GM18502 (cell line): ENCODE results near the gene GH1.
A peak's percentile ranks its signal among the peaks of the same experiment; 100 is the strongest.
"Not testable (repeated sequence)": the region's sequence is repeated elsewhere in the genome, so short reads cannot be mapped to it uniquely, and the experiment has no call there.

Experiments
- ATAC-seq: cut with Tn5 transposase; IDR thresholded peaks from one replicate; pipeline ENCODE4 v1.9.1; 2021; ENCODE audit warnings: mild to moderate bottlenecking; ENCODE audit not compliant: unreplicated experiment, poor library complexity

The GH1 gene

DNA sequence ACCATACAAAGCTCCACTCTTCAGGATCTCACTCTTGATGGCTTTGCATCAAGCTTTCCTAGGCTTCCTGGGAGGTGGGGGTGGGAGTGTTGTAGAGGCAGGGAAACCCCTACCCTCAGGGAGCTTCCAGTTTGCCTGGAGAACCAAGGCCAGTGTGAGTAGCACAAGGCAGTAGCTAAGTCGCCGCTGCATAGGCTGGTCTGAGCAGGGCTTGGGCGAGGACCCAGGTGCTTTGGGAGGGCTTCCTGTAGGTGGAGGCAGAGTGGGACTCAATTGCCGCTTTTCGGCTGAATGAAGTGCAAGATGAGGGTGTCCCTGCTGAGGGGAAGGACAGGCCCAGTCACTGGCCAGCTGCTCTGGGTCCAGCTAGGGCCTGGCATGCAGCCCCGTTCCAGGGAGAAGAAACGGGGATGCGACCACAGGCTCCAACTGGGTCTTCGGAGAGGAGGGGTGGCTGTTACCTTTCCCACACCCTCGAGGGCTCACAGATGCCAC, 9.6 kb upstream of the GH1 start:
- no peak for ATAC-seq

- ATAC-seq, result no peak
Measured at GRCh38 chr17:63927464-63928171, 9.0 kb upstream of the GH1 start.

- no peak for ATAC-seq
Measured at GRCh38 chr17:63926164-63926563, 7.5 kb upstream of the GH1 start.

DNA sequence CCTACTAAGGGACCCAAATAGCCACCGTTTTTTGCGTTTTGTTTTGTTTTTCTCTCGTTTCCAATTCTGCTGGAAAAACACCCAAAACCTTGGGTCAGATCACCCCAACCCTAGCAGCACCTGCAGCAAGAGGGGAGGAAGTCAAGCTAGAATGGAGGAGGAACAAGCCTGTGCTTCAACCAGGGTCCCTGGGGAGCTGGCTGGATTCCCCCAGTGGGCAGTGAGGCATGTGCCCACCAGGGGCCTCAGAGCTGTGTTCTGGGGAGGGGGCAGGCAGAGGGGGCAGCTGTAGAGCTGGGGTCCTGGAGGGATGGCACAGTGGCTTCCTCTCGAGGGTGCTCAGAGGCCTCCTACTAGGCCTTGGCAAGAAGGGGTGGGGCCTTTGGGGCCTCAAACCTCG, 7.0 kb upstream of the GH1 start:
- no peak for ATAC-seq

DNA sequence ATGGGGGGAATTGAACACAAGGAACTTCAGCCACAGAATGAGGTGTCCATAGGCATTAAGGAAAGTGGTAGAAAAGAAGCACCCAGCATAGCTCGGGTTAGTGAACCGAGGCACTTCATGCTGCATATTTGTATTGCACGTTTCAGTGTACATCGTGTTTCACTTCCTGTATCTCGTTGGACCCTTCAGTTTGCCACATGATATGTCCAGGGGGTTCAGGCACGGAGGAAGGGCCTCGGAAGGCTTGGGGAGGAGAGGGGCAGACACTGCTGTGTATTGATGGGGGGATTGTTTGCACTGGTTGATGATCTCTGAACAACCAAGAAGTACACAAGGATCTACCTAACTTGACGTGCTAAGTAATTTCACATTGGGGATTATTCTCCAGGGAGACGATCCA, 3.8 kb upstream of the GH1 start:
- ATAC-seq, result not testable (repeated sequence)

DNA sequence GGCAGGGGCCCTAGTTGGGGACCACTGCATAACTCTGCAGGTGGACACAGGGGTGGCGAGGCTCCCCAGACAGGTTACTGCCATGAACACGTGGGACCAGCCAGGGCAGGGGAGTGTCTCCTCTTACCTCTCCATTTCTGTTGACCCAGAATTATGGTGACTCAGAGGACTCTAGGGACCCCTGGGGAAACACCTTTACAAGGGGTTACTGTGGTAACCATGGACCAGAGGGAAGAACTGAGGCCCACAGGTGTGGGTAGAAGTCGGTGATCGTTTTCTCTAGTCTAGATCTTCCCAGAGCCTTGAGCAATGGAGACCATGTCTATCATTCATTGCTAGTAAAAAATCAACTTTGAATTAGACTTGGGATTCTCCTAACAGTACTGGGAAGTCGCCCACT, 2.1 kb upstream of the GH1 start:
- ATAC-seq, result not testable (repeated sequence)

DNA sequence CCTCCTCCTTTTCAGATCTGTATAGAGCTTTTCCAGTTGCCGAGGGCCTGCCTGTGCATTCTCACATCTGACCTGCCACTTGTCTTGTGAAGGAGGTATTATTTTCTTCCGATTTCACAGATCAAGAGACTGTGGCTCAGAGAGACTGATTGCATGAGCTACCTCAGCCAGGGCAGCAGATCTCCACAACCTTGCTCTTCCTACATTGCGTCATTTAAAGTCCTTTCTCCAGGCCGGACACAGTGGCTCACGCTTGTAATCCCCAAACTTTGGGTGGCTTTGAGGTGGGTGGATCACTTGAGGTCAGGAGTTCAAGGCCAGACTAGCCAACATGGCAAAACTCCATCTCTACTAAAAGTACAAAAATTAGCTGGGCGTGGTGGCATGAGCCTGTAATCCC, 1.4 kb upstream of the GH1 start:
- not testable (repeated sequence) for ATAC-seq

DNA sequence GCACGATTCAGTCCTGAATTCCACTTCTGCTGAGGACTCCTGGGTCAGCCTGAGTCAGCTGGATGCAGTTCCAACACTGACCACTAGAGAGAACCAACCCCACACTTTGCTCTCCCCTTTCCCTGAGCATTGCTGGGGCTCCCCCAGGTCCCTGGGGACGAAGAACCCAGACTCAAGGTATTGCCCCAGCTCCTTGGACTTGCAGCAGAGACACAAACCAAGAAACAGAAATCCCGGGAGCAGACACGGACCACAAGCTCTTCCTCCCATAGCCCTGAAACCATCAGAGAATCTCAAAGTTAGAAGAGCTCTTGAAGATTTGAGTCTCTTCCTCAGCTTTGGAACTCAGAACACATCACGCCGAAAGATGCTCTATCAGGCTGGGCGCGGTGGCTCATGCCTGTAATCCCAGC, 678 bp upstream of the GH1 start:
- ATAC-seq, result peak; percentile 68

GRCh38 chr17:63918305-63918704, 334 bp downstream of the GH1 start:
- no peak for ATAC-seq

GRCh38 chr17:63917646-63918045, 993 bp downstream of the GH1 start:
- ATAC-seq, result no peak

DNA sequence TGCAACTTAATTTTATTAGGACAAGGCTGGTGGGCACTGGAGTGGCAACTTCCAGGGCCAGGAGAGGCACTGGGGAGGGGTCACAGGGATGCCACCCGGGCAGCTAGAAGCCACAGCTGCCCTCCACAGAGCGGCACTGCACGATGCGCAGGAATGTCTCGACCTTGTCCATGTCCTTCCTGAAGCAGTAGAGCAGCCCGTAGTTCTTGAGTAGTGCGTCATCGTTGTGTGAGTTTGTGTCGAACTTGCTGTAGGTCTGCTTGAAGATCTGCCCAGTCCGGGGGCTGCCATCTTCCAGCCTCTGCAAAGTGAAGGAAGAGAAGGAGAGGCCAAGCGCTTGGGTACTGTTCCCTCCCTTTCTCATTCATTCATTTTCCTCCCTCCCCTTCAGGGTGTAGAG, 1.4 kb downstream of the GH1 start:
- not testable (repeated sequence) for ATAC-seq

DNA sequence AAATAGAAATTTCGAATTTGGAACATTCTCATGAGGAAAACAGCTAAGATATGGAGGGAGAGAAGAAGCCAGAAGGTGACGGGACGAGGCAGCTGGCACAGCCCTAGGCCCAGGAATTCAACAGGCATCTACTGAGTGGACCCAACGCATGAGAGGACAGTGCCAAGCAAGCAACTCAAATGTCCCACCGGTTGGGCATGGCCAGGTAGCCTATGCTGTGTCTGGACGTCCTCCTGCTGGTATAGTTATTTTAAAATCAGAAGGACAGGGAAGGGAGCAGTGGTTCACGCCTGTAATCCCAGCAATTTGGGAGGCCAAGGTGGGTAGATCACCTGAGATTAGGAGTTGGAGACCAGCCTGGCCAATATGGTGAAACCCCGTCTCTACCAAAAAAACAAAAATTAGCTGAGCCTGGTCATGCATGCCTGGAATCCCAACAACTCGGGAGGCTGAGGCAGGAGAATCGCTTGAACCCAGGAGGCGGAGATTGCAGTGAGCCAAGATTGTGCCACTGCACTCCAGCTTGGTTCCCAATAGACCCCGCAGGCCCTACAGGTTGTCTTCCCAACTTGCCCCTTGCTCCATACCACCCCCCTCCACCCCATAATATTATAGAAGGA, 2.0 kb downstream of the GH1 start:
- no peak for ATAC-seq

GRCh38 chr17:63915753-63916152, 2.9 kb downstream of the GH1 start:
- ATAC-seq, result not testable (repeated sequence)

DNA sequence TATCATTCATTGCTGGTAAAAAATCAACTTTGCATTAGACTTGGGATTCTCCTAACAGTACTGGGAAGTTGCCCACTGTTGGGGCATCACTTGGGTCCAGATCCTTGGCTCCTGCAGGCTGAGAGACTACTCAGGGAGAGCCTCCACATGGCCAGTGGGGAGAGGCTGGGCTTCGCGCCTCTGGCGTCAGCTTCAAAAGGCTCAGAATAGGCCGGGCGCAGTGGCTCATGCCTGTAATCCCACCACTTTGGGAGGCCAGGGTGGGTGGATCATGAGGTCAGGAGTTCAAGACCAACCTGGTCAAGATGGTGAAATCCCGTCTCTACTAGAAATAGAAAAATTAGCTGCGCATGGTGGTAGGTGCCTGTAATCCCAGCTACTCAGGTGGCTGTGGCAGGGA, 4.2 kb downstream of the GH1 start:
- ATAC-seq, result no peak

GRCh38 chr17:63911657-63912100, 7.0 kb downstream of the GH1 start:
- no peak for ATAC-seq

DNA sequence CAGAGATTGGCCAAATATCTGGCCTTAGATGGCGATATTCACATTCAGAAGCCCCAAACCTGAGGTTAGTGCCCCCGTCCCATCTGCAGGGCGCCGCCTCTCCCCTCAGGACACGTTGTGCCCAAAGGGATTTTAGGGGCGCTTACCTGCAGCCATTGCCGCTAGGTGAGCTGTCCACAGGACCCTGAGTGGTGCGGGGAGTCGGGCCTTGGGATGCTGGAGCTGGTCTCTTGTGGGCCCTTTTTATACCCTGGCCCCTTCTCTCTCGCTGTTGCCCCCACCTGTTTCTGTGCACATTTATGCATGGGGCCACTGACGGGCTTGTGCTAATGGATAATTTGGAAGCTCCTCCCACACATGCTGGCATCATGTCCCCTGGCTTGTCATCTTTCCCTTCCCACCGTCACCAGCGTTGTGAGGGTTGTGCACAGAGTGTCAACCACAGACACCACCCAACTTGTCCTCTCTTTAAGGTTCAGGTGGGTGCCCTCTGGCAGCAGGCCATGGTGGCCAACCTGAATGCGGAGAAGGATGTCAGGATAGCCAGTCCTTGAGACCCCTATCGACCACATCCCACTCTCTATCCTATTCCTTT, 7.5 kb downstream of the GH1 start, which contains the start of gene CSHL1:
Gene CSHL1 (minus strand): TSS at position 218 of the 595 bp plus-strand sequence. CDS start 62 bp downstream, at position 156.
- no peak for ATAC-seq

DNA sequence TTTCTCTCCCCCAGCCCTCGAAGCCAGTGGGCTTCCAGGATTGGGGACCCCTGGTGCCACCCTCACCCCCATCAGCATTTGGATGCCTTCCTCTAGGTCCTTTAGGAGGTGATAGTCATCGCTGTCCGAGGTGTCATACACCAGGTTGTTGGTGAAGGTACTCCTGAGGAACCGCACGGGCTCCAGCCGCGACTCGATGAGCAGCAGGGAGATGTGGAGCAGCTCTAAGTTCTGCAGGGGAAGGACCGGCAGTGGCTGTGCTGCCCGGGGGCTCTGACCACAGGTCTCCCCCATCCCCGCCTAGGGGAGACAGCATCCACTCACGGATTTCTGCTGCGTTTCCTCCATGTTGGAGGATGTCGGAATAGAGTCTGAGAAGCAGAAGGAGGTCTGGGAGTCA, 8.5 kb downstream of the GH1 start:
- no peak for ATAC-seq

DNA sequence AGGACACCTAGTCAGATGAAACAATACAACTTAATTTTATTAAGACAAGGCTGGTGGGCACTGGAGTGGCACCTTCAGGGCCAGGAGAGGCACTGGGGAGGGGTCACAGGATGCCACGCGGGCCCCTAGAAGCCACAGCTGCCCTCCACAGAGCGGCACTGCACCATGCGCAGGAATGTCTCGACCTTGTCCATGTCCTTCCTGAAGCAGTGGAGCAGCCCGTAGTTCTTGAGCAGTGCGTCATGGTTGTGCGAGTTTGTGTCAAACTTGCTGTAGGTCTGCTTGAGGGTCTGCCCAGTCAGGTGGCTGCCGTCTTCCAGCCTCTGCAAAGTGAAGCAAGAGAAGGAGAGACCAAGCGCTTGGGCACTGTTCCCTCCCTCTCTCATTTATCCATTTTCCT, 9.1 kb downstream of the GH1 start:
- ATAC-seq, result not testable (repeated sequence)

GRCh38 chr17:63907161-63907778, 11.4 kb downstream of the GH1 start:
- not testable (repeated sequence) for ATAC-seq

GRCh38 chr17:63904796-63905195, 13.8 kb downstream of the GH1 start:
- ATAC-seq, result not testable (repeated sequence)

DNA sequence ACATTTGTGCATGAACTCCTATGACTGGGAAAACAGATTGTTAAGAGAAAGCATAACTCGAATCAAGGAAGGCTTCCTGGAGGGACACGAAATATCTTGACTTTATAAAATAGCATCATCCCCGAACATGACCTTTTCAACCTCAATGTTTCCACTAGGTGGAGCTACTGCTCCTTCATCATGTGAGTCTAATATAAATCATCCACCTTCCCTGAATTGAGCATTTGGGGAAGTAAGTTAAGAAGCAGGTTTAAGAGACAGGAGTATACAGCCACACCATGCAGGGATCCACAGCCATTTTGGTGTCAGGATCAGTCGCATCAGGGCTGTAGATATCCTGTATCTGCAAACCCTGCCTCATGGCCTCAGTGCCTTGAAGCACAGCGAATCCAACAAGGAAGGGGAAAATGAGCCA, 14.8 kb downstream of the GH1 start:
- not testable (repeated sequence) for ATAC-seq
